HCT116 (cell line): Measurements from ENCODE around the gene GTF2IRD1. TPM values are rescaled to one million over a fixed set of nuclear protein-coding genes. Genes with fewer than 3 reads are reported as not detected.

Experiments
- ATAC-seq: fragments of 200-7000 bp; cut with Tn5 transposase; 2 replicates; pipeline ENCODE4 v1.9.1; 2020; ENCODE audit warnings: mild to moderate bottlenecking, moderate library complexity
- BruUV-seq: library from RNA; stranded (reverse); fragments of 400-500 nt; replicated peaks from 2 replicates; lab custom pipeline; 2021; lab: Mats Ljungman, UMichigan
- CTCF ChIA-PET: fragments of 300-600 bp; sonication (Branson Sonifier 250); formaldehyde crosslinking; loops from one replicate; lab custom pipeline; 2021; ENCODE audit warnings: antibody characterized with exemption; lab: Charles Lee
- POLR2A ChIA-PET: fragments of 300-600, 350-600 bp; sonication (Branson Sonifier 250); formaldehyde crosslinking; loops from one replicate; lab custom pipeline; 2021; ENCODE audit warnings: antibody characterized with exemption; lab: Charles Lee
- RAD21 ChIA-PET, 2 experiments: fragments of 300-600 bp; sonication (Branson Sonifier 250); formaldehyde crosslinking; loops; one replicate each; lab custom pipeline; 2023; ENCODE audit warnings: low total read pairs in 2 of 2; ENCODE audit not compliant: uncharacterized antibody in 2 of 2, unreplicated experiment in 2 of 2, low non-redundant PET in 1 of 2; lab: Charles Lee
- DNase-seq: peaks from one replicate; pipeline ENCODE4 v3.0.0-alpha.2; 2010; ENCODE audit warnings: low read depth, low spot score
- H2AFZ ChIP-seq: fragments of 200-600 bp; shearing (Covaris generic), sonication (generic); 2 replicates; pipeline ENCODE4 v1.6.1; 2017; ENCODE audit warnings: low read depth, mixed run types, mixed read lengths, antibody characterized with exemption, low read length; ENCODE audit not compliant: poor library complexity, severe bottlenecking
- H3K27ac ChIP-seq: 2 replicates; pipeline ENCODE4 v1.5.1; 2012; ENCODE audit warnings: low read depth, low read length
- H3K27me3 ChIP-seq: fragments of 200-600 bp; sonication (generic); 2 replicates; pipeline ENCODE4 v1.6.1; 2016; ENCODE audit warnings: mixed run types, low read length, mixed read lengths; ENCODE audit not compliant: insufficient read depth
- H3K36me3 ChIP-seq, 2 experiments: fragments of 200-500 bp in 1 of 2; fragments of 200-600 bp in 1 of 2; sonication (Bioruptor generic) in 1 of 2; sonication (generic) in 1 of 2; 2 replicates each; pipeline versions ENCODE4 v1.5.1 to v1.6.1; 2014 to 2016; ENCODE audit warnings: low read length in 2 of 2, inconsistent platforms in 1 of 2, mixed read lengths in 1 of 2, mixed run types in 1 of 2; ENCODE audit not compliant: insufficient read depth in 2 of 2, control insufficient read depth in 1 of 2
- H3K4me1 ChIP-seq, 2 experiments: fragments of 200-600 bp in 1 of 2; sonication (generic) in 1 of 2; 2 replicates each; pipeline versions ENCODE4 v1.5.1 to v1.6.1; 2012 to 2017; ENCODE audit warnings: low read length in 2 of 2, inconsistent platforms in 1 of 2, mild to moderate bottlenecking in 1 of 2, mixed read lengths in 1 of 2, mixed run types in 1 of 2, moderate library complexity in 1 of 2; ENCODE audit not compliant: insufficient read depth in 2 of 2, control insufficient read depth in 1 of 2
- H3K4me2 ChIP-seq: fragments of 200-600 bp; sonication (generic); 2 replicates; pipeline ENCODE4 v1.6.1; 2017; ENCODE audit warnings: mixed run types, low read length, mixed read lengths
- H3K4me3 ChIP-seq, 2 experiments: fragments of 200-600 bp in 1 of 2; sonication (generic) in 1 of 2; replicated peaks in 1 of 2; 2 replicates each; pipeline ENCODE4 v1.5.1; 2011 to 2016; ENCODE audit warnings: low read length in 2 of 2, control low read depth in 1 of 2, low read depth in 1 of 2, mild to moderate bottlenecking in 1 of 2, mixed read lengths in 1 of 2, mixed run types in 1 of 2
- H3K79me2 ChIP-seq: fragments of 200-600 bp; sonication (generic); 2 replicates; pipeline ENCODE4 v1.6.1; 2017; ENCODE audit warnings: mild to moderate bottlenecking, mixed run types, low read length, moderate library complexity, mixed read lengths; ENCODE audit not compliant: insufficient read depth
- H3K9ac ChIP-seq: fragments of 200-600 bp; sonication (generic); 2 replicates; pipeline ENCODE4 v1.6.1; 2016; ENCODE audit warnings: low read length, mixed read lengths
- H3K9me2 ChIP-seq: fragments of 200-600 bp; sonication (generic), shearing (Covaris generic); 2 replicates; pipeline ENCODE4 v1.6.1; 2017; ENCODE audit warnings: mixed run types, mild to moderate bottlenecking, moderate library complexity; ENCODE audit not compliant: insufficient read depth
- H3K9me3 ChIP-seq, 2 experiments: fragments of 200-500 bp in 1 of 2; fragments of 200-600 bp in 1 of 2; sonication (Bioruptor generic) in 1 of 2; sonication (generic) in 1 of 2; 2 replicates each; pipeline ENCODE4 v1.6.1; 2014 to 2017; ENCODE audit warnings: low read length in 2 of 2, mixed read lengths in 2 of 2, inconsistent platforms in 1 of 2, low read depth in 1 of 2, mild to moderate bottlenecking in 1 of 2, mixed run types in 1 of 2, moderate library complexity in 1 of 2; ENCODE audit not compliant: control insufficient read depth in 1 of 2, insufficient read depth in 1 of 2
- H4K20me1 ChIP-seq: fragments of 200-600 bp; sonication (generic), shearing (Covaris generic); 2 replicates; pipeline ENCODE4 v1.6.1; 2017; ENCODE audit warnings: mixed run types, mild to moderate bottlenecking, moderate library complexity; ENCODE audit not compliant: insufficient read depth
- ATF3 ChIP-seq: IDR thresholded peaks from 2 replicates; pipeline ENCODE4 v1.6.1; 2012
- CTCF ChIP-seq, 3 experiments: fragments of 200-600 bp in 1 of 3; sonication (generic) in 1 of 3; IDR thresholded peaks in 2 of 3; conservative IDR thresholded peaks in 1 of 3; 2 replicates each; pipeline ENCODE4 v1.5.1; 2012 to 2017; ENCODE audit warnings: low read depth in 2 of 3, low read length in 2 of 3, antibody characterized with exemption in 1 of 3, borderline replicate concordance in 1 of 3, control low read depth in 1 of 3, mild to moderate bottlenecking in 1 of 3, mixed read lengths in 1 of 3, mixed run types in 1 of 3, moderate library complexity in 1 of 3; ENCODE audit not compliant: insufficient read depth in 1 of 3
- EGR1 ChIP-seq: IDR thresholded peaks from 2 replicates; pipeline ENCODE4 v1.6.1; 2012; ENCODE audit warnings: low read depth
- RAD21 ChIP-seq: IDR thresholded peaks from 2 replicates; pipeline ENCODE4 v1.6.1; 2012; ENCODE audit warnings: low read depth, mild to moderate bottlenecking
- SP1 ChIP-seq: IDR thresholded peaks from 2 replicates; pipeline ENCODE4 v1.6.1; 2012; ENCODE audit warnings: low read depth
- SRF ChIP-seq: IDR thresholded peaks from 2 replicates; pipeline ENCODE4 v1.6.1; 2012; ENCODE audit warnings: low read depth
- ZNF274 ChIP-seq: fragments of 200-500 bp; sonication (Bioruptor generic); IDR thresholded peaks from 2 replicates; pipeline ENCODE4 v1.6.1; 2014; ENCODE audit warnings: mild to moderate bottlenecking, low read depth, low read length, inconsistent platforms
- intact Hi-C: fragments of 100-400 bp; cut with micrococcal nuclease; formaldehyde crosslinking; loops from 2 replicates; pipeline ENCODE4 v1.10.0; 2022
- total RNA-seq: library from RNA; stranded (reverse); gene quantifications from one replicate; pipeline ENCODE4 v1.2.1, GENCODE V29; 2021; ENCODE audit not compliant: unreplicated experiment

The GTF2IRD1 gene
- total RNA-seq, 1 experiment from 2014 or later, result 34.5 TPM

GRCh38 chr7:74449144-74449543 is 4.6 kb upstream of the GTF2IRD1 start:
- no peak overlapping the region for H3K27ac ChIP-seq
- peak overlapping the region; percentile 63 for H2AFZ ChIP-seq
- no peaks in the 10 kb centered on the region for H3K9me3 ChIP-seq
- no peaks in the 10 kb centered on the region for H3K27me3 ChIP-seq
- no peak overlapping the region for H3K9ac ChIP-seq
- TF ChIP-seq EGR1, result no peak
- no peak for TF ChIP-seq RAD21
- TF ChIP-seq SRF, result no peak
- TF ChIP-seq SP1, result no peak
- no peak for TF ChIP-seq ZNF274
- no peak for TF ChIP-seq ATF3
- no peak overlapping the region for H3K4me2 ChIP-seq
- H3K9me2 ChIP-seq, result no peaks in the 10 kb centered on the region
- no peak for DNase-seq
- no peak overlapping the region for H3K4me3 ChIP-seq
- no peaks in the 10 kb centered on the region for H4K20me1 ChIP-seq
- ChIA-PET RAD21 (no interaction called here), POLR2A (interaction anchor here (1.0 kb wide), 1 partner anchor 29 kb away, joined by 3 read pairs; no protein-coding TSS in a partner anchor), CTCF (interaction anchor here (1.0 to 1.2 kb wide), 2 partner anchors 10 kb away, joined by 3 to 5 read pairs; no protein-coding TSS in a partner anchor)
- H3K36me3 ChIP-seq, result no peaks in the 10 kb centered on the region
- peaks cover 16 to 32% of the 10 kb centered on the region in 2 experiments for H3K4me1 ChIP-seq
- no TSS peak for BruUV-seq
- peaks cover under 1% of the 10 kb centered on the region; the same call in 1 of the 2 replicates for H3K79me2 ChIP-seq
- ATAC-seq, result no peak
- intact Hi-C loops, result no loop called here

- H2AFZ ChIP-seq, result peak overlapping the region; percentile 63
- H3K79me2 ChIP-seq, result peaks cover 8% of the 10 kb centered on the region
- no peak overlapping the region for H3K27ac ChIP-seq
- ChIA-PET POLR2A (interaction anchor here (1.0 kb wide), 1 partner anchor 28 kb away, joined by 3 read pairs; no protein-coding TSS in a partner anchor), CTCF (interaction anchor here (0.8 to 1.2 kb wide), 4 partner anchors 9 to 167 kb away, joined by 3 to 5 read pairs (median 3); no protein-coding TSS in a partner anchor), RAD21 (interaction anchor here in 1 of 2 experiments (0.6 kb wide), 1 partner anchor 106 kb away, joined by 3 read pairs; no protein-coding TSS in a partner anchor)
- no peak overlapping the region for H3K4me2 ChIP-seq
- no peaks in the 10 kb centered on the region for H3K27me3 ChIP-seq
- H3K4me1 ChIP-seq, result peaks cover 19 to 37% of the 10 kb centered on the region in 2 experiments
- H4K20me1 ChIP-seq, result no peaks in the 10 kb centered on the region
- no peak overlapping the region for H3K9ac ChIP-seq
- TF ChIP-seq EGR1, result no peak
- TF ChIP-seq RAD21, result peak; percentile 67
- TF ChIP-seq CTCF (IDR thresholded peaks at IDR 0.05 in 2 of 3, conservative IDR thresholded peaks at IDR 0.05 in 1 of 3; ENCODE audit: borderline replicate concordance in 1 of 3, insufficient read depth in 1 of 3, low read depth in 2 of 3, low read length in 2 of 3), result peak; percentile 64 to 92 (median 85); a peak in 5 of 6 replicates
- ATAC-seq, result peak; percentile 46
- H3K4me3 ChIP-seq, result no peak overlapping the region
- no peaks in the 10 kb centered on the region for H3K36me3 ChIP-seq
- H3K9me3 ChIP-seq, result no peaks in the 10 kb centered on the region
- H3K9me2 ChIP-seq, result no peaks in the 10 kb centered on the region
- no TSS peak for BruUV-seq
- peak; percentile 48 for DNase-seq
- intact Hi-C loops, result loop anchor here (10.0 kb wide), 1 partner anchor 95 kb away; no protein-coding TSS in a partner anchor
Measured at GRCh38 chr7:74449809-74450397, 3.8 kb upstream of the GTF2IRD1 start.
